Measurements from ENCODE around the gene ITPRIPL1. TPM values are rescaled to one million over a fixed set of nuclear protein-coding genes. Genes with fewer than 3 reads are reported as not detected.

Gene ITPRIPL1
- total RNA-seq, 1 donor from 2014 or later = 14.5 TPM

GRCh38 chr2:96306370-96306769, 18.7 kb upstream of the ITPRIPL1 start:
- Histone ChIP-seq H3K27ac (peak overlapping the region; percentile 73 to 82), H3K36me3 (peaks cover 24 to 28% of the 10 kb centered on the region in 2 donors), H3K27me3 (no peaks in the 10 kb centered on the region), H3K9me3 (no peaks in the 10 kb centered on the region), H3K4me3 (peak overlapping the region; percentile 84 to 85), H3K4me1 (peaks cover 4 to 13% of the 10 kb centered on the region in 2 donors)
- intact Hi-C loops (cut with DNase I) = no loop called here
- TF ChIP-seq CTCF (IDR thresholded peaks at IDR 0.05) = no peak
- DNase-seq (ENCODE audit: low spot score in 2 of 2) = no peak

DNA sequence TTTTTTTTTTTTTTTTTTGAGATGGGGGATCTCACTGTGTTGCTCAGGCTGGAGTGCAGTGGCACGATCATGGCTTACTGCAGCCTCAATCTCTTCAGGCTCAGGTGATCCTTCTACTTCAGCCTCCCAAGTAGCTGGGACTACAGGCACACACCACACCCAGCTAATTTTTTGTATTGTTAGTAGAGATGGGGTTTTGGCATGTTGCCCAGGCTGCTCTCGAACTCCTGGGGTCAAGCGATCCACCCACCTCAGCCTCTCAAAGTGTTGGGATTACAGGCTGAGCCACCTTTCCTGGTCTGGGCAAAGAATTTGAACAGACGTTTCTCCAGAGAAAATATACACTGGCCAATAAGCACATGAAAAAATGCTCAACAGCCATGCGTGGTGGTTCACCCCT, 16.9 kb upstream of the ITPRIPL1 start:
- intact Hi-C loops (cut with DNase I) = no loop called here
- no peak for DNase-seq (ENCODE audit: low spot score in 2 of 2)
- no peak for TF ChIP-seq CTCF (IDR thresholded peaks at IDR 0.05)
- Histone ChIP-seq H3K4me1 (peaks cover 4 to 13% of the 10 kb centered on the region in 2 donors), H3K9me3 (no peaks in the 10 kb centered on the region), H3K36me3 (peaks cover 5 to 9% of the 10 kb centered on the region in 2 donors), H3K4me3 (no peak overlapping the region), H3K27ac (no peak overlapping the region), H3K27me3 (no peaks in the 10 kb centered on the region)

GRCh38 chr2:96315005-96315399, 10.1 kb upstream of the ITPRIPL1 start:
- Histone ChIP-seq H3K4me3 (no peak overlapping the region), H3K4me1 (no peaks in the 10 kb centered on the region), H3K9me3 (no peaks in the 10 kb centered on the region), H3K27ac (no peak overlapping the region), H3K36me3 (no peaks in the 10 kb centered on the region), H3K27me3 (no peaks in the 10 kb centered on the region)
- intact Hi-C loops (cut with DNase I) = no loop called here
- DNase-seq (ENCODE audit: low spot score in 2 of 2) = no peak
- TF ChIP-seq CTCF (IDR thresholded peaks at IDR 0.05) = no peak

- H3K4me1 ChIP-seq = no peaks in the 10 kb centered on the region
- H3K9me3 ChIP-seq = no peaks in the 10 kb centered on the region
- H3K4me3 ChIP-seq = no peak overlapping the region
- TF ChIP-seq CTCF (IDR thresholded peaks at IDR 0.05) = no peak
- intact Hi-C loops (cut with DNase I) = no loop called here
- H3K27ac ChIP-seq = no peak overlapping the region
- H3K27me3 ChIP-seq = no peaks in the 10 kb centered on the region
- DNase-seq (ENCODE audit: low spot score in 2 of 2) = no peak
- no peaks in the 10 kb centered on the region for H3K36me3 ChIP-seq
Observed at GRCh38 chr2:96315400-96316071, 9.6 kb upstream of the ITPRIPL1 start.

GRCh38 chr2:96316999-96317398, 8.1 kb upstream of the ITPRIPL1 start:
- Histone ChIP-seq H3K36me3 (no peaks in the 10 kb centered on the region), H3K27ac (no peak overlapping the region), H3K27me3 (no peaks in the 10 kb centered on the region), H3K4me1 (peaks cover 0 to 2% of the 10 kb centered on the region in 2 donors), H3K9me3 (no peaks in the 10 kb centered on the region), H3K4me3 (no peak overlapping the region)
- DNase-seq (ENCODE audit: low spot score in 2 of 2) = no peak
- intact Hi-C loops (cut with DNase I) = no loop called here
- TF ChIP-seq CTCF (IDR thresholded peaks at IDR 0.05) = no peak
